ENCODE results near the gene TARS1.

DNA sequence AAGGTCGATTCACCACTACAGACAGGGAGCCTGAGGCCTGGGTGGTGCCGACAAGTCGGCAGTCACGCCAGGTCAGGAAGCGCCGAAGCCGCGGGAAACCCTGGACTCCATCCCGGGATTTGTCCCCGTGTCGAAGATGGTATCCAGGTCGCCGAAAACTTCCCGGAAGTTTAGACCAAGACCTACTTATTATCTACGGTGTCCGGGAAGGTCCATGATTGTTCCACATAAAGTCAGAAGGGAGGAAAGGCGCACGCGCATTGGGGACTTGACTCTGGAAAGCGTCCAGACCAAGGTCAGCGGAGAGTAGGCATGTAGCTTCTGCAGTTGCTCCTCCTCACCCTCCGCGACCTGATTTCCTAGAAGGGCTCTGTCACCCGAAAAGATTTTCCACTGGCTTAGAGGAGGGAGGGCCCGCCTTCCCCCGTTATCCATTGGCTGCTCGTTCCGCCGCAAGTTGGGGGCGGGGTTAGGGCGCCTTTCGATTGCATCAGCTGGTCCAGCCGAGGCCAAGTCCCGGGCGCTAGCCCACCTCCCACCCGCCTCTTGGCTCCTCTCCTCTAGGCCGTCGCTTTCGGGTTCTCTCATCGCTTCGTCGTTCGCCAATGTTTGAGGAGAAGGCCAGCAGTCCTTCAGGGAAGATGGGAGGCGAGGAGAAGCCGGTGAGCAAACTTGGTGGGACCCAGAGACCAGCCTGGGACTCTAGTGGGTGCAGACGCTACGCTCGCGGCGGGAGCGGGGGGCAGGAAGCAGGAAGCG is at the start of gene TARS1:
- peak; percentile 50 to 78 for TF ChIP-seq POLR2A (IDR thresholded peaks at IDR 0.05)
- TF ChIP-seq, protein P1, sequence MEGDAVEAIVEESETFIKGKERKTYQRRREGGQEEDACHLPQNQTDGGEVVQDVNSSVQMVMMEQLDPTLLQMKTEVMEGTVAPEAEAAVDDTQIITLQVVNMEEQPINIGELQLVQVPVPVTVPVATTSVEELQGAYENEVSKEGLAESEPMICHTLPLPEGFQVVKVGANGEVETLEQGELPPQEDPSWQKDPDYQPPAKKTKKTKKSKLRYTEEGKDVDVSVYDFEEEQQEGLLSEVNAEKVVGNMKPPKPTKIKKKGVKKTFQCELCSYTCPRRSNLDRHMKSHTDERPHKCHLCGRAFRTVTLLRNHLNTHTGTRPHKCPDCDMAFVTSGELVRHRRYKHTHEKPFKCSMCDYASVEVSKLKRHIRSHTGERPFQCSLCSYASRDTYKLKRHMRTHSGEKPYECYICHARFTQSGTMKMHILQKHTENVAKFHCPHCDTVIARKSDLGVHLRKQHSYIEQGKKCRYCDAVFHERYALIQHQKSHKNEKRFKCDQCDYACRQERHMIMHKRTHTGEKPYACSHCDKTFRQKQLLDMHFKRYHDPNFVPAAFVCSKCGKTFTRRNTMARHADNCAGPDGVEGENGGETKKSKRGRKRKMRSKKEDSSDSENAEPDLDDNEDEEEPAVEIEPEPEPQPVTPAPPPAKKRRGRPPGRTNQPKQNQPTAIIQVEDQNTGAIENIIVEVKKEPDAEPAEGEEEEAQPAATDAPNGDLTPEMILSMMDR (IDR thresholded peaks at IDR 0.05) = peak in 1 of 5 experiments; percentile 36
- TF ChIP-seq EP300 (IDR thresholded peaks at IDR 0.05) = peak; percentile 96 to 98

All from tibial nerve (tissue), 4 donors.